AG10803 (cell line): ENCODE data around the gene TH.

Experiments used
- DNase-seq: peaks from one replicate; pipeline ENCODE4 v3.0.0; 2010; ENCODE audit warnings: low read depth
- H3K4me3 ChIP-seq: 2 replicates; pipeline ENCODE4 v1.5.1; 2011; ENCODE audit warnings: mild to moderate bottlenecking, low read length, control low read depth
- TF ChIP-seq, protein P1 (sequence below): conservative IDR thresholded peaks from 2 replicates; pipeline ENCODE4 v1.5.1; 2011; ENCODE audit warnings: mild to moderate bottlenecking, low read length, control low read depth, inconsistent platforms

TH gene

GRCh38 chr11:2174361-2174760 is 2.7 kb upstream of the TH start:
- DNase-seq = no peak
- TF ChIP-seq, protein P1, sequence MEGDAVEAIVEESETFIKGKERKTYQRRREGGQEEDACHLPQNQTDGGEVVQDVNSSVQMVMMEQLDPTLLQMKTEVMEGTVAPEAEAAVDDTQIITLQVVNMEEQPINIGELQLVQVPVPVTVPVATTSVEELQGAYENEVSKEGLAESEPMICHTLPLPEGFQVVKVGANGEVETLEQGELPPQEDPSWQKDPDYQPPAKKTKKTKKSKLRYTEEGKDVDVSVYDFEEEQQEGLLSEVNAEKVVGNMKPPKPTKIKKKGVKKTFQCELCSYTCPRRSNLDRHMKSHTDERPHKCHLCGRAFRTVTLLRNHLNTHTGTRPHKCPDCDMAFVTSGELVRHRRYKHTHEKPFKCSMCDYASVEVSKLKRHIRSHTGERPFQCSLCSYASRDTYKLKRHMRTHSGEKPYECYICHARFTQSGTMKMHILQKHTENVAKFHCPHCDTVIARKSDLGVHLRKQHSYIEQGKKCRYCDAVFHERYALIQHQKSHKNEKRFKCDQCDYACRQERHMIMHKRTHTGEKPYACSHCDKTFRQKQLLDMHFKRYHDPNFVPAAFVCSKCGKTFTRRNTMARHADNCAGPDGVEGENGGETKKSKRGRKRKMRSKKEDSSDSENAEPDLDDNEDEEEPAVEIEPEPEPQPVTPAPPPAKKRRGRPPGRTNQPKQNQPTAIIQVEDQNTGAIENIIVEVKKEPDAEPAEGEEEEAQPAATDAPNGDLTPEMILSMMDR = no peak
- H3K4me3 ChIP-seq = no peak overlapping the region

DNA sequence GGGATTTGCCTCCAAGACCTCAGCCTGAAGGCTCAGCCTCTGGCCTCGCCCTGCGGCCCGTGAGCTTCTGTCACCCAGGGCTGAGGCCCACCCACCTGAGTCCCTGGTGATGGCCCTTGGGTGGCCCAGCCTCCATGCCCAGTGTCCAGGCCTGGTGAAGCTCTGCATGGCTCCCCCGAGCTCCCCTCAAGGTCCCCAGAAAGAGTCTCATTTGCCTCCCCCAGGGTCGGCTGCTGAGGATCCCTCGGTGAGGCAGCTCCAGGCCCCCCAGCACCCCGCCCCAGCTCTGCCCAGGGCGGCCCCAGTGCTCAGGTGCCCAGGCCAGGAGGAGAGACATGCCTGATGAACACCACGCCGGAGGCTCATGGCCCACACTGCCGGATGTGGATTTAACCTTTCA is 2.1 kb upstream of the TH start:
- H3K4me3 ChIP-seq = no peak overlapping the region
- TF ChIP-seq, protein P1 = no peak
- DNase-seq = no peak

GRCh38 chr11:2173150-2173693 is 1.6 kb upstream of the TH start:
- H3K4me3 ChIP-seq = no peak overlapping the region
- DNase-seq = no peak
- TF ChIP-seq, protein P1 = peak; percentile 34

GRCh38 chr11:2172676-2173075 is 1.1 kb upstream of the TH start:
- DNase-seq = no peak
- TF ChIP-seq, protein P1 = no peak
- no peak overlapping the region for H3K4me3 ChIP-seq

- no peak for DNase-seq
- no peak overlapping the region for H3K4me3 ChIP-seq
- TF ChIP-seq, protein P1 = no peak
These were observed 1.7 kb downstream of the TH start for GRCh38 chr11:2169626-2170570.

DNA sequence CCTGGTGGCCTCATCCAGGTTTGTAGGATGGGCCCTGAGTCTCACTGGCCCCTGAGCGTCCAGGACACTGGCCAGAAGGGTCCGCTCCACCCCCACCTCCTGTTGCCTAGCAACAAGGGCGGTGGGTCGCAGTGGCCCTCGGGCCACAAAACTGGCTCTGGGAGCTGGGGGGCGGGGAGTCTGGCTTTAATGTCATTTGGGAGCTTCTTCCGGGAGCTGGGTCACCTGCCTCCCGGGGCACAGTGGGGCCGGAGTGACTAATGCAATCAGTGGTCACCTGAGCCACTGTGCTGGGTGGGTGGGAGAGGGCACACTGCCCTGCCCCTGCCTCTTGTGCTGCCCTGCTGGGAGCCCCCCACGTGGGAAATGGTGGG is 2.6 kb downstream of the TH start:
- no peak for DNase-seq
- TF ChIP-seq, protein P1 = no peak

More for the DNA sequence above, 2.6 kb downstream of the TH start:
- H3K4me3 ChIP-seq = no peak overlapping the region
